Measurements from ENCODE around the gene IL11.

DNA sequence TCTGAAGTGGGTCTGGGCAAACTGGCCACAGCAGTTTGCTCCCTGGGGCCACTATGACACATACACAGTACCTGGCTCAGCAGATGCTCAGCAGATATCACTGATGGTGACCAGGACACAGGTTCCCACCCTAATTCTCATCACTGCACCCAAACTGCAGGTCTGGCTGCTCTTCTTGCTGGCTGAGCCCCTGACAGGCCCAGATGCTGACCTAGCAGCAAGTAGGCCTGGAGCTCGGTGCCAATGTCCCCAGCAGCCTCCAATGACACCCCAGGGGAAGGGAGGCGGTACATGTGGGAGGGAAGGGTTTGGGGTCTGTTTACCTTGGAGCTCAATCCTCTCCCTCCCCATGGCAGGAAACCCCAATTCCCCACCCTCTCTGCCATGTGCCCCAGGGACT is 32.2 kb upstream of the IL11 start:
- TF ChIP-seq, protein P1, sequence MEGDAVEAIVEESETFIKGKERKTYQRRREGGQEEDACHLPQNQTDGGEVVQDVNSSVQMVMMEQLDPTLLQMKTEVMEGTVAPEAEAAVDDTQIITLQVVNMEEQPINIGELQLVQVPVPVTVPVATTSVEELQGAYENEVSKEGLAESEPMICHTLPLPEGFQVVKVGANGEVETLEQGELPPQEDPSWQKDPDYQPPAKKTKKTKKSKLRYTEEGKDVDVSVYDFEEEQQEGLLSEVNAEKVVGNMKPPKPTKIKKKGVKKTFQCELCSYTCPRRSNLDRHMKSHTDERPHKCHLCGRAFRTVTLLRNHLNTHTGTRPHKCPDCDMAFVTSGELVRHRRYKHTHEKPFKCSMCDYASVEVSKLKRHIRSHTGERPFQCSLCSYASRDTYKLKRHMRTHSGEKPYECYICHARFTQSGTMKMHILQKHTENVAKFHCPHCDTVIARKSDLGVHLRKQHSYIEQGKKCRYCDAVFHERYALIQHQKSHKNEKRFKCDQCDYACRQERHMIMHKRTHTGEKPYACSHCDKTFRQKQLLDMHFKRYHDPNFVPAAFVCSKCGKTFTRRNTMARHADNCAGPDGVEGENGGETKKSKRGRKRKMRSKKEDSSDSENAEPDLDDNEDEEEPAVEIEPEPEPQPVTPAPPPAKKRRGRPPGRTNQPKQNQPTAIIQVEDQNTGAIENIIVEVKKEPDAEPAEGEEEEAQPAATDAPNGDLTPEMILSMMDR (IDR thresholded peaks at IDR 0.05): no peak
- TF ChIP-seq POLR2A (IDR thresholded peaks at IDR 0.05): no peak
- no peak for TF ChIP-seq EP300 (IDR thresholded peaks at IDR 0.05)

Measured in stomach (tissue), 4 donors.